Upper lobe of left lung (tissue), 6 donors: ENCODE measurements around the gene PLAC9. TPM values are rescaled to one million over a fixed set of nuclear protein-coding genes. Genes with fewer than 3 reads are reported as not detected.
A peak's percentile ranks its signal among the peaks of the same experiment; 100 is the strongest.

Source experiments
- ATAC-seq, 2 donors: fragments of 200-7000 bp; cut with Tn5 transposase; one replicate each; pipeline ENCODE4 v1.9.1; 2022; ENCODE audit warnings: mild to moderate bottlenecking in 2 of 2, moderate library complexity in 2 of 2; ENCODE audit not compliant: low FRiP score in 2 of 2
- DNase-seq, 2 donors: peaks; one replicate each; pipeline ENCODE4 v3.0.0-alpha.2; 2019 to 2020
- H3K27ac ChIP-seq, 4 donors: fragments of 200-600 bp; sonication (generic); one replicate each; pipeline ENCODE4 v1.5.1; 2016 to 2019
- H3K27me3 ChIP-seq, 4 donors: fragments of 200-600 bp; sonication (generic); one replicate each; pipeline ENCODE4 v1.5.1; 2017 to 2019
- H3K36me3 ChIP-seq, 4 donors: fragments of 200-600 bp; sonication (generic); one replicate each; pipeline ENCODE4 v1.5.1; 2016 to 2019
- H3K4me1 ChIP-seq, 4 donors: fragments of 200-600 bp; sonication (generic); one replicate each; pipeline ENCODE4 v1.5.1; 2018 to 2019
- H3K4me3 ChIP-seq, 4 donors: fragments of 200-600 bp; sonication (generic); one replicate each; pipeline ENCODE4 v1.5.1; 2017 to 2019; ENCODE audit warnings: mild to moderate bottlenecking in 2 of 4, moderate library complexity in 1 of 4
- H3K9me3 ChIP-seq, 4 donors: fragments of 200-600 bp; sonication (generic); one replicate each; pipeline ENCODE4 v1.5.1; 2018 to 2019
- EP300 ChIP-seq, 4 donors: sonication (generic); formaldehyde crosslinking; IDR thresholded peaks; one replicate each; pipeline ENCODE4 v1.5.1; 2017; ENCODE audit warnings: antibody characterized with exemption in 4 of 4, control low read depth in 2 of 4
- POLR2A ChIP-seq, 4 donors: fragments of 450-650 bp; IDR thresholded peaks; one replicate each; pipeline ENCODE4 v1.5.1; 2016 to 2017; ENCODE audit warnings: antibody characterized with exemption in 4 of 4, mild to moderate bottlenecking in 2 of 4
- POLR2AphosphoS5 ChIP-seq, 2 donors: sonication (generic); formaldehyde crosslinking; IDR thresholded peaks; one replicate each; pipeline ENCODE4 v1.5.1; 2017; ENCODE audit warnings: antibody characterized with exemption in 2 of 2
- WGBS, 2 donors: methylation state at CpG; one replicate each; pipeline ENCODE4 v1.1.5; 2017 to 2018; 5-methylcytosine and 5-hydroxymethylcytosine counted together
- total RNA-seq, 6 donors: library from RNA; depleted of rRNA in 4 of 6; stranded (reverse); fragments of >200 nt in 4 of 6; gene quantifications; one replicate each; pipeline versions ENCODE4 v1.1.0 to v1.2.1, GENCODE V29; 2016 to 2021
- TF ChIP-seq, protein P1 (sequence below), 6 experiments: fragments of 450-650 bp in 4 of 6; fragments of 200-600 bp in 2 of 6; sonication (generic) in 2 of 6; IDR thresholded peaks; one replicate each; pipeline ENCODE4 v1.5.1; 2016 to 2019; ENCODE audit warnings: antibody characterized with exemption in 6 of 6
- donor health status: DM: no; HTN: no; CAD: no; lungs with moderate emphysema.
- donor health status: DM: no; HTN: yes; CAD: no; lungs with severe emphysema.

The PLAC9 gene
- total RNA-seq, 6 donors from 2014 or later = 7.9 to 82.9 (median 26.5) TPM; not detected in 2

DNA sequence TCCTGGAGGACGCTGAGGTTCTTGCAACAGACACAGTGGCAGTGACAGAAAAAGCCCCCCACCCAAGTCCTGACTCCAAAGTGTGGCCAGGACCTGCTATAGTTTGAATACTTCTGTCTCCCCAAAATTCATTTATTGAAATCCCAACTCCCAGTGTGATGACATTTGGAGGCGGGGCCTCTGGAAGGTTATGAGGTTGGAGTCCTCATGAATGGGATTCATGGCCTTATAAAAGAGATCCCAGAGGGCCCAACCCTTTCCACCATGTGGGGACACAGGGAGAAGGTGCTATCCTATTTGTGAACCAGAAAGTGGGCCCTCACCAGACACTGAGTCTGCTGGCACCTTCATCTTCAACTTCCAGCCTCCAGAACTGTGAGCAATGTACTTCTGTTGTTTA, 54.5 kb downstream of the PLAC9 start:
- Histone ChIP-seq H3K9me3 (no peaks in the 10 kb centered on the region), H3K4me3 (no peak overlapping the region), H3K27me3 (no peaks in the 10 kb centered on the region), H3K27ac (peak overlapping the region; percentile 54 to 78 (median 76)), H3K36me3 (no peaks in the 10 kb centered on the region), H3K4me1 (peaks cover 54 to 88% (median 67%) of the 10 kb centered on the region in 4 donors)
- ATAC-seq = no peak
- TF ChIP-seq, protein P1, sequence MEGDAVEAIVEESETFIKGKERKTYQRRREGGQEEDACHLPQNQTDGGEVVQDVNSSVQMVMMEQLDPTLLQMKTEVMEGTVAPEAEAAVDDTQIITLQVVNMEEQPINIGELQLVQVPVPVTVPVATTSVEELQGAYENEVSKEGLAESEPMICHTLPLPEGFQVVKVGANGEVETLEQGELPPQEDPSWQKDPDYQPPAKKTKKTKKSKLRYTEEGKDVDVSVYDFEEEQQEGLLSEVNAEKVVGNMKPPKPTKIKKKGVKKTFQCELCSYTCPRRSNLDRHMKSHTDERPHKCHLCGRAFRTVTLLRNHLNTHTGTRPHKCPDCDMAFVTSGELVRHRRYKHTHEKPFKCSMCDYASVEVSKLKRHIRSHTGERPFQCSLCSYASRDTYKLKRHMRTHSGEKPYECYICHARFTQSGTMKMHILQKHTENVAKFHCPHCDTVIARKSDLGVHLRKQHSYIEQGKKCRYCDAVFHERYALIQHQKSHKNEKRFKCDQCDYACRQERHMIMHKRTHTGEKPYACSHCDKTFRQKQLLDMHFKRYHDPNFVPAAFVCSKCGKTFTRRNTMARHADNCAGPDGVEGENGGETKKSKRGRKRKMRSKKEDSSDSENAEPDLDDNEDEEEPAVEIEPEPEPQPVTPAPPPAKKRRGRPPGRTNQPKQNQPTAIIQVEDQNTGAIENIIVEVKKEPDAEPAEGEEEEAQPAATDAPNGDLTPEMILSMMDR (IDR thresholded peaks at IDR 0.05) = no peak
- TF ChIP-seq POLR2AphosphoS5 (IDR thresholded peaks at IDR 0.05) (no peak), POLR2A (IDR thresholded peaks at IDR 0.05) (no peak), EP300 (IDR thresholded peaks at IDR 0.05) (no peak)
- DNase-seq = no peak
- WGBS, 2 donors = 100% methylated on average over 2 of the region's 2 CpGs

DNA sequence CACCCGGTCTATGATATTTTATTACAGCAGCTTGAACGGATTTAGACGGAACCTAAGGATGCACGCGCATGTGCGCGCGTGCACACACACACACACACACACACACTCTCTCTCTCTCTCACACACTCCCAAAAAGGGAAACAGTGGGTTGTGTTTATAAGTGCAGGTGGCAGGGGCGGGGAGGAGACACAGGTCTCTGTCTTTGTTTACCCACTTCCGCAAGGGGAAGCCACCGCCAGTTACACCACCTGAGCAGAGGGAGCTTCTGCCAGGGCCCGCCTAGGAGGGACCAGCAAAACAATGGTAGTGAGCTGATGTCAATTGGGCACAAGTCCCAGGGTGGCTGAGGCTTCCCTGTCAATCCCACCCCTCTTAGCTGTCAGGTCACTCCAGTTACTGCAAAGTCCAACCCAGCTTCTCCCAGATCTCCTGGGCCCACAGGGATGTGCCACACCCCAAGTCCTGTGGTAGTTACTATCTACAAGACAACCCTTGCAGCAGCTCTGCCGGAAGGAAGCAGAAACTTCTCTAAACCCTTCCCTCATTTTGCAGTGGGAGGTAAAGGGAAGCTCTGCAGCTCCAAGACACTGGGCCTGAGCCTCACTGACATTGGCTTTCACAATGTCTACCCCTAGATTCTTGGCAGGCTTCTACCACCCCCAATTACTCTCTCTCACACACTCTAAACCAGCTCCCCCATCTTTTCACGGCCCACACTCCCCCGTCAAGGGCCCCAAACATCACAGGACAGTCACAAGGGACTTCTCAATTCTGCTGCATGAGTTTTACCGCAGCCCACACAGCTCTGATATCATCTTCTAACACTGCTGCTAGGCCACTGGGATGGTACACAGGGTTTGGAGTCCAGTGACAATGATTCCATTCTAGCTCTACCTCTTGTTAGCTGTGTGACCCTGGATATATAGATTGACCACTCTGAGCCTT, 55.2 kb downstream of the PLAC9 start:
- TF ChIP-seq POLR2A (IDR thresholded peaks at IDR 0.05) = no peak
- TF ChIP-seq EP300 (IDR thresholded peaks at IDR 0.05) = no peak
- peak in 1 of 2 donors; percentile 41 for TF ChIP-seq POLR2AphosphoS5 (IDR thresholded peaks at IDR 0.05)
- Histone ChIP-seq H3K27me3 (no peaks in the 10 kb centered on the region), H3K27ac (peak overlapping the region; percentile 54 to 78 (median 76)), H3K4me1 (peaks cover 56 to 86% (median 69%) of the 10 kb centered on the region in 4 donors), H3K36me3 (no peaks in the 10 kb centered on the region), H3K9me3 (no peaks in the 10 kb centered on the region), H3K4me3 (no peak overlapping the region)
- DNase-seq = peak in 1 of 2 donors; percentile 67
- peak; percentile 60 to 70 for ATAC-seq
- WGBS, 2 donors = 52 to 55% methylated on average over 16 of the region's 16 CpGs

DNA sequence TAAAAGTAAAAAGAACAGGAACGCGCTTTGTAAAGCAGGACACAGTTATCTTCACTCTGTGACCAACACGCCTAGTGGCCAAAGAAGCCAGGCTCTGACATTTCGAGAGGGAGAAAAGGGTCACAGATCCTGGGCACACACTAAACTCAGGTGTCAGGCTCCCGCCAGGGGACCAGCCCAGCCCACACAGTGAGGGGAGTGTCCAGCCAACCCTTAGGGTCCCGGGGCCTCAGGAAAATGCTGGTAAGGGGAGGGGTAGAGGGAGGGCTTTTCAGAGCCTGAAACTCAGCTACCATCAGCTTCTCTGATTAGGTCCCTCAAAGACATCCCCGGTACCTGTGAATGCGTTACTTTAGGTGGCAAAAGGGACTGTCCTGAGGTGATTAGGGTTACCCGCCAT, 56.2 kb downstream of the PLAC9 start:
- DNase-seq (no peak), ATAC-seq (no peak)
- Histone ChIP-seq H3K27me3 (no peaks in the 10 kb centered on the region), H3K36me3 (no peaks in the 10 kb centered on the region), H3K4me1 (peaks cover 61 to 84% (median 71%) of the 10 kb centered on the region in 4 donors), H3K27ac (peak overlapping the region; percentile 49 to 78 (median 76)), H3K9me3 (no peaks in the 10 kb centered on the region), H3K4me3 (no peak overlapping the region)
- TF ChIP-seq POLR2A (IDR thresholded peaks at IDR 0.05) (no peak), POLR2AphosphoS5 (IDR thresholded peaks at IDR 0.05) (no peak), EP300 (IDR thresholded peaks at IDR 0.05) (no peak)
- TF ChIP-seq, protein P1 (IDR thresholded peaks at IDR 0.05) = no peak
- 94 to 99% methylated on average over 8 to 9 of the region's 9 CpGs for WGBS, 2 donors

DNA sequence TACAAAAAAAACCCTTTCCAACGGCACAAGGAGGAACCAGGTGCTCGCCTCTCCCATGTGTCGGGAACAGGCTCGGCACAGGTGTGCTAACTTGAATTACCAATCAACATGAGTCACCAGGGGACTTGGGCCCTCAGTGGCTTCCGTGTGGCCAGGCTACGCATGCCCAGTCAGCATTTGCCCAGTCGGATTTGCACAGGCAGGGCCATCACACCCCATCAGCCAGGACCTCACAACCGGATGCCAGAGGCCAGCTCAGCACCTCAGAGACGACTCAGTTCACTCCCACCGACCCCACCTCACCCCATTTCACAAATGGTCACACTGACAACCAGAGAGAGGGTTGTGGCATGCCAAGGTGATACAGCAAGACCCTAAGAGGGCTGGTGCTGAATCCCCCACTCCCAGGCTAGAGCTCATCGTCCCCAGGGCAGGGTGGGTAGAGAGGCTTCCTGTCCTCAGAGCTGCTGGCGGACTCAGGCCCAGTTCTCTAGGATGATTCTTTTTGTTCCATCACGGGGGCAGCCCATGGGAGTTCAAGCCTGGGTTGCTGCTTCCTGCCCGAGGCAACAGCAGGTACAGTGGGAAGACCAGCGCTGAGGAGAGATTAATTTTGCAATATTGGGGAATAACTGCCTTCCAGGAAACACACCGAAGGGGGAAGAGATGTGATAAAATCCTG, 59.2 kb downstream of the PLAC9 start:
- H3K4me3 ChIP-seq = no peak overlapping the region
- peak in 1 of 2 donors; percentile 19 for ATAC-seq
- 75 to 77% methylated on average over 13 to 16 of the region's 16 CpGs for WGBS, 2 donors
- peaks cover 79 to 86% (median 83%) of the 10 kb centered on the region in 4 donors for H3K4me1 ChIP-seq
- TF ChIP-seq POLR2A (IDR thresholded peaks at IDR 0.05) = peak in 1 of 4 donors; percentile 8
- peak in 1 of 2 donors; percentile 29 for TF ChIP-seq POLR2AphosphoS5 (IDR thresholded peaks at IDR 0.05)
- TF ChIP-seq, protein P1 (IDR thresholded peaks at IDR 0.05) = no peak
- no peak for TF ChIP-seq EP300 (IDR thresholded peaks at IDR 0.05)
- no peaks in the 10 kb centered on the region for H3K27me3 ChIP-seq
- peak in 1 of 2 donors; percentile 72 for DNase-seq
- H3K36me3 ChIP-seq = peaks cover 0 to 3% (median 1%) of the 10 kb centered on the region in 4 donors
- no peaks in the 10 kb centered on the region for H3K9me3 ChIP-seq
- H3K27ac ChIP-seq = peak overlapping the region in 3 of 4 donors; percentile 65 to 69 (median 66)

DNA sequence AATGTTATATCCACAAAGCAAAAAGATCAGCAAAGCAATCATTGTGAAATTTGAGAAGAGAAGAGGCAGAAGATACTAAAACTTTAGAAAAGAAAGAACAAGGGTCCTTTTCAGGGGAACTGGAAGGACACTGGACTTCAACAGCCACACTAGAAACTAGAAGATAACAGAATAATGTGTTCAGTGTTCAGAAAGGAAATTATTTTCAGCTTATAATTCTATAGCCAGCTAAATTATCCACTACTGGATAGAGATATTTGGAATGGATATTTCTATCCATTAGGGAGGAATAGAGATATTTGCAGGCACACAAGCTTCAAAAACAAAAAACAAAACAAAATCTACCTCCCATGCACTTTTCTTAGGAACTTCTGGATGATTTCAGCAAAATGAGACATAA, 60.0 kb downstream of the PLAC9 start:
- peaks cover 79 to 86% (median 83%) of the 10 kb centered on the region in 4 donors for H3K4me1 ChIP-seq
- no peak overlapping the region for H3K4me3 ChIP-seq
- H3K9me3 ChIP-seq = no peaks in the 10 kb centered on the region
- ATAC-seq (no peak), DNase-seq (no peak)
- peaks cover 0 to 3% (median 1%) of the 10 kb centered on the region in 4 donors for H3K36me3 ChIP-seq
- TF ChIP-seq POLR2A (IDR thresholded peaks at IDR 0.05) (no peak), POLR2AphosphoS5 (IDR thresholded peaks at IDR 0.05) (no peak), EP300 (IDR thresholded peaks at IDR 0.05) (no peak)
- TF ChIP-seq, protein P1 (IDR thresholded peaks at IDR 0.05) = no peak
- peak overlapping the region in 2 of 4 donors; percentile 69 to 100 for H3K27ac ChIP-seq
- H3K27me3 ChIP-seq = no peaks in the 10 kb centered on the region
